GM21526 (cell line): ENCODE measurements around the gene KIAA0753.
"Not testable (repeated sequence)": the region's sequence is repeated elsewhere in the genome, so short reads cannot be mapped to it uniquely, and the experiment has no call there.

Experiments
- ATAC-seq: cut with Tn5 transposase; IDR thresholded peaks from one replicate; pipeline ENCODE4 v1.9.1; 2021; ENCODE audit warnings: moderate library complexity; ENCODE audit not compliant: unreplicated experiment, low FRiP score

KIAA0753 gene

DNA sequence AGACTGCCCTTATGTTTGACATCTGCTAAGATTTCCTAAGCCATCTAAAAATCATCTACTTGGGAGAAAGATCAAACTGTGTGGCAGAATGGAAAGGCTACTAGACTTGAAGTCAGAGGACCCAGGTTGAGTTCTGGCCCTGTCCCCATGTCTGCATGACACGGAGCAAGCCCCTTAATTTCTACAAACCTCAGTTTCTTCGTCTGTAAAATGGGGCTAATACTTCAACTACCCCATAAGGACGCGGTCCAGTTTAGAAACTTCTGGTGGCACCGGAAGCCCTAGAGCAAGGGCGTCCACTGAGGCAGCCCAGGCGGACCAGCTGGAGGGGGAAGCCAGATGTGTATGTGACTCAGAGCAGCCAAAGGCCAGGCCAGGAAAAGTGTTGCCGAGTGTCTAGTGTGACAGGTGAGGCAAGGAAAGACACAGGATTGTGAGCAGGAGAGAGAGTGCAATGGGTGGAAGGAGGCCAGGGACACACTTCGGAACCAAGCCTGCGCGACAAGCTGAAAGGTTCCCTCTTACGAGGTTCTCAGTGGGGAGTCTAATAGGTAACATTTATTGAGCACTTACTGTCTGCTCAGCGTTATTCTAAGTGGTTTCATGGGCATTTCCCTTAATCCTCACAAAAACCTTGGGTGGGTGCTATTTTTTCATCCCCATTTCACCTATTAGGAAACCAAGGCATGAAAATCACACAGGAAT is 66.4 kb downstream of the KIAA0753 start:
- ATAC-seq: no peak

DNA sequence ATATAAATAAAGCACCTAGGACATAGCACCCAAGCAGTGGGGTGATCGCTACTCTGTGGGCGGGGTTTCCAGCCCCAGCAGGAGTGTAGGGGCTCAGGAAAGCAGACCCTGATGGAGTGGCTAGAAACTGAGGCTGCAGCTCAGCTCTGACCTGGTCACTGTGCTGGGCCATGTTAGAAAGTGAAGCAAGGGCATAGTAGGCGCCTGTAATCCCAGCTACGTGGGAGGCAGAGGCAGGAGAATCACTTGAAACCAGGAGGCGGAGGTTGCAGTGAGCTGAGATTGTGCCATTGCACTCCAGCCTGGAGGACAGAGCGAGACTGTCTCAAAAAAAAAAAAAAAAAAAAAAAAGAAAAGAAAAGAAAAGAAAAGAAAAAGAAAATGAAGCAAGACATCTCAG is 67.0 kb downstream of the KIAA0753 start:
- ATAC-seq: not testable (repeated sequence)

GRCh38 chr17:6572972-6573370 is 67.5 kb downstream of the KIAA0753 start:
- no peak for ATAC-seq

GRCh38 chr17:6571452-6571781 is 69.1 kb downstream of the KIAA0753 start:
- ATAC-seq: no peak

DNA sequence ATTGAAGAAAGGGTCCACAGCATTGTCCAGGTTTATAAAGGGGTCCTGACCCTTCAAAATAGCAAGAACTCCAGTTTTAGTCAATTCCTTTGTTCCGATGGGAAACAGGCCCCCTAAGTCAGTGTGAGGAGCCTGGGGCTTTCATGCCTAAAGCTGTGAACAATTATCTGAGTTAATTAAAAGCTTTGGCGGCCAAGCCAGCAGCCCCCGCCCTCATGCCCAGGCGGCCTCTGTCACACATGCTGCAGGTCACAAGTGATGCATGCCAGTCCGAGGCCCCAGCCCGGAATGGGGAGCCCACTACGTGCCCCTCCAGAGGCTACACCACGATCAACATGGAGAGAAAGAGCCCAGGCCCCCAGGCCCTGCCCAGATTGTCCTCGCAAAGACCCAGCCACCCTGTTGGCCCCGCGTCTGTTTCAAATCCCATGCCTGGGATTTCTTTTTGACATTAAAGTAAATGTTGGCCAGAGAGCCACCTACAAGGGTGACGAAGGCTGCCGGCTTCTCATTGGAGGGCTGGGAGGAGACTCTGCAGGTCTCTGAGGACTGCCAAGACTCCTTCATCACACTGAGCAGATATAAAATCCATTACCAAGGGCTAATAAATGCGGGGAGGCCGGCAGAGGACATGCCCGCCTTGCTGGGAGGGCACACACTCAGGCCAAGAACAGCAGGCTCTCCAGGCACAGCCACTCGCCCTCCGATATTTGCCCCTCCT is 69.6 kb downstream of the KIAA0753 start:
- no peak for ATAC-seq

DNA sequence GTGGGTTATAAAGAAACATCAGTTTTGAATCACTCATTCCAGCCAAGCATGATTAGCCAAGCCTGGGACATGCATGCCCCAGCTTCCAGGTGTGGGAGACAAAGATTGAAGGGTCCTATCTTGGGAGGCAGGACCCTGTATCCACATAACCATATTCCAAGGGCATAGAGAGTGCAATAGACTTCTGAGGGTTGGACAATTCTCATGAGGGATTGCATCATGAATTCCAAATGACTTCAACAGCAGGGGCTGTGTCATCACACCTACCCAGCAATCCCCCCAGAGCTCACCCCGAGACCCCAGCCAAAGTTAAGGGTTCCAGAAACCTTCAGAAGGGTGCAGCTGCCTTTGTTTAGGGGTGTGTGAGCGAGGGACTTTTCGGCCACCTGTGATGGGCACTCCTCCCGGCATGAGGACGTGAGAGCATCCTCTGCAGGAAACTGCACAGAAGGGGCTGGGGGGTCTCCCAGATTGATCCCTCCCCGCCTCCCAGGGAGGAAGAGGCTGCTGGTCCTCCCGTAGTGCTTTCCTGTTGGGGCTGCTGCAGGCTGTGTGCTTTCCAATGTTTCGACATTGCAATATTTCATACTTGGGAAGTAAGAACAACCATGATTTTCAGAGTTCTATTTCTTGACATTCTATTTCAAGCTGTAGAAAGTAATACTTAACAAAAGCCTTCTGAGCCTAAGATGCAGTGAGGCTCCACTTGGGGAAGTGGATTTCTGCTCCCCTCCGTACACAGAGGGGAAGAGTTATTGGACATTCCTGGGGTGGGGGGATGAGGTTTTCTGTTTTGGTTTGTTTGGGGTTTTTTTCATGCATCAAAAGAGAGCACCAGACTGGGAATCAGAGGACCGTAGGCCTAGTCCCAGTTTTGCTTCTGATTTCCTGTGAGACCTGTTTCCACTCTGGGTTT is 70.9 kb downstream of the KIAA0753 start:
- no peak for ATAC-seq

DNA sequence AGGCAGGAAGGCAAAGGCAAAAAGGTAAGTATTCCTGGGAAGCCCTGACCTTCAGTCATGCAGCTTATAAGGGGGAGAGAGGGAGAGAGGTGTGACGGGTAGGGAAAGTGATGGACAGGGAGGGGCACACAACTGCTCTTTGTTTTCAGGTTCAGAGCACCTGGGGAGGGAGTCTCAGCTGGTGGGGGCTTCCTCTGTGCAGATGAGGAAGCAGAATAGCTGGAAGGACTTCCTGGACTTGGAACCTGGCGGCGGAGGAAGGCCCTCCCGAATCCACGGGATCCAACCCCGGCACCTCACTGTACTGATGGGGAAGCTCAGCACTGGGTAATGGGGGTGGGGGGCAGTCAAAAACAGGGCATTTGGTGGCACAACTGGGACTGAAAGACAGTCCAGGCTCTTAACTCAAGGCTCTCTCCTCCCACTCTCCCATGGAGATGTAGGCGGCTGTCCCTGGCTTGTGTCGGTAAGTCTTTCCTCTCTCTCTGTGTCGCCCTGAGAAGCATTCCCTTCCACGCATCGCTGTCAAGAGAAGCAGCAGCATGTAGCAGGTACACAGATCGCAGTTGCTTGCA is 72.2 kb downstream of the KIAA0753 start:
- no peak for ATAC-seq

DNA sequence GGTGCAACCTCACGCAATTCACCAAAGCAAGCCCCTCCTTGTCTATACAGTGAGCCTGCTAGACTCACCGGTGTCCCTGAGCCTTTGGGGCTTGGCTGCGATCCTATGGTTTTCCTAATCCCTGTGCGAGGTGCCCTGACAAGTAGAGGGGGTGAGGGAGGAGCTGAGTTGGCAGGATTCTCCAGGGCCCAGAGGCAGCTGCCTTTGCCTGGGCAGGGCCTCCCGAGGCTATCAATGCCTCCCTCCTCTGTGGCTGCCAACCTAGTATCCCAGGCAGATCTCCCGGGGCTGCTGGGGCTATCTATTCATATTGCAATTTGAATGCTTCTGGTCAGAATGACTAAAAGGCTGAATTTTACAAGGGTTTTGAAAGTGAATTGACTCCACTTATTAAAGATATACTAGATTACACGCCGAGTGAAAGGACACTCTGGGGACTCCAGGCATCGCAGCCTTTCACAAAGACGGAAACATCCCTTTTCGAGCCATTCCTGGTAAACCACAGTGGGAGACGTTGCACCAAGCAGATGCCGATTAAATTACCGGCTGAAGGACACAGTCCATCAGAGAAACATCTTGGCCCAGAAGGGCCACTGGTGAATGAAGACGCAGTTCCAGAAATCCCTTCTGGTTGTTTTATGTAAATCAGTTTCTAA is 72.9 kb downstream of the KIAA0753 start:
- no peak for ATAC-seq

DNA sequence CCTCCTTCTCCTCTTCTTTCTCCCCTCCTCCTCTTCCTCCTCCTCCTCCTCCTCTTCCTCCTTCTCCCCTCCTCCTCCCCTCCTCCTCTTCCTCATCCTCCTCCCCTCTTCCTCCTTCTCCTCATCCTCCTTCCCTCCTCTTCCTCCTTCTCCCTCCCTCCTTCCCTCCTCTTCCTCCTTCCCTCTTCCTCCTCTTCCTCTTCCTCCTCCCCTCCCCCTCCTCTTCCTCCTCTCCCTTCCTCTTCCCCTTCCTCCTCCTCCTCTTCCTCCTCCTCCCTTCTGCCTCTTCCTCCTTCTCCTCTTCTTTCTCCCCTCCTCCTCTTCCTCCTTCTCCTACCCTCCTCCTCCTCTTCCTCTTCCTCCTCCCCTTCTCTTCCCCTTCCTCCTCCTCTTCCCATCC is 79.1 kb downstream of the KIAA0753 start:
- ATAC-seq: no peak

DNA sequence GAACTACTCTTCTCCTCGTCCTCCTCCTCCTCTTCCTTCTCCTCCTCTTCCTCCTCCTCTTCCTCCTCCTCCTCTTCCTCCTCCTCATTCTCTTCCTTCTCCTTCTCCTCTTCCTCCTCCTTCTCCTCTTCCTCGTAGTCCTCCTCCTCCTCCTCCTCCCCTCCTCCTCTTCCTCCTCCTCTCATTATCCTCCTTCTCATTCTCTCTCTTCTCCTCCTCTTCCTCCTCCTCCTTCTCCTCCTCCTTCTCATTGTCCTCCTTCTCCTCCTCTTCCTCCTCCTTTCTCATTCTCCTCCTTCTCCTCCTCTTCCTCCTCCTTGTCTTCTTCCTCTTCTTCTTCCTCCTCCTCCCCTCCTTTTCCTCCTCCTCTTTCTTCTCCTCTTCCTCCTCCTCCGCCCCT is 80.0 kb downstream of the KIAA0753 start:
- ATAC-seq: no peak

- ATAC-seq: no peak
Observed at GRCh38 chr17:6559753-6560215, 80.7 kb downstream of the KIAA0753 start.

GRCh38 chr17:6558932-6559752 is 81.4 kb downstream of the KIAA0753 start:
- no peak for ATAC-seq

- ATAC-seq: no peak
Observed at GRCh38 chr17:6558276-6558675, 82.2 kb downstream of the KIAA0753 start.

- ATAC-seq: no peak
Observed at GRCh38 chr17:6557040-6557438, 83.5 kb downstream of the KIAA0753 start.

DNA sequence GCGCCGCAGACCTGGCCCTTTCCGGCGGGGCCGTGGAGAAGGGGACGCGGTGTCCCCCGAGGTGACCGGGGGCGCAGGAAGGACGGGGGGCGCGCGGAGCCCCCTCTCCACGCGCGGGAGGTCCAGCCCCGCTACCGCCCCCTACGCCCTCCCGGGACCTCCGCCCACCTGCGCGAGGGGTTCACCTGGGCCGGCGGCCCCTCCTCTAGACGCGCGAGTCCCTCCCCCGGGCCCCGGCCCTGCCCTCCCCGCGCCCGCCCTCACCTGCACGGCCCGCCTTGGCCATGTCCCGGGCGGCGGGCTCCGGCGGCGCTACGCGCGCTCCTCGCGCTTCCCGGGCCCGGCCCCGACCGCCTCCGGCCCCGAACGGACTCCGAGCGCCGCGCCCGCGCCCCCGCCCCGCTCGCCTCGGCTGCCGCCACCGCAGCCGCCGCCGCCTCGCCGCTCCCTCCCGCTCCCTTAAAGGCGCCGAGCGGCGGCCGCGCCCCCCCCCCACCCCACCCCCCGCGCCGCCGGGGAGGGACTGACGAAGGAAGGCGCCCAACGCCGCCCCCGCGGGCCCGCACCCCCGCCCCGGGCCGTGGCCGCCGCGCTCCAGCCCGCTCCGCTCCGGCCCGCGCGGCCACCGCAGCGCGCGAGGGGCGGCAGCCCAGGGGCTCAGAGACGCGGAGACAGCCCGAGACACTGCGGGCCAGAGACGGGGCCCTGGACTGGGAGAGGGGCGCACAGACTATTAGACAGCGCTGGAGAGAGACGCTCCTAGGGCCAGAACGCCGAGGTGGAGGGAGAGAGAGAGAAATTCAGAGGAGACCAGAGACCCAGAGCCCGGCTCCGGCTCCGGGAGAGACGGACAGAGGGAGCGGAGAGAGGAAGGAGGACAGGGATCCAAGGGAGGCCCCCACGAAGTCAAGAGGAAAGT is 84.1 kb downstream of the KIAA0753 start, which contains the start of gene PITPNM3:
Gene PITPNM3, minus strand, starts transcription at position 435 of the 919 bp plus-strand sequence. Its CDS starts 149 bp downstream, at position 286.
- no peak for ATAC-seq

- no peak for ATAC-seq
Observed at GRCh38 chr17:6555331-6556120, 85.0 kb downstream of the KIAA0753 start.

- no peak for ATAC-seq
Observed at GRCh38 chr17:6554871-6555330, 85.6 kb downstream of the KIAA0753 start.
